Endothelial cell of umbilical vein (primary cell): Measurements from ENCODE around the gene BMP8B. TPM values are rescaled to one million over a fixed set of nuclear protein-coding genes. Genes with fewer than 3 reads are reported as not detected.

ENCODE experiments used
- BruUV-seq: library from RNA; stranded (reverse); fragments of 400-500 nt; replicated peaks from 2 replicates; lab custom pipeline; 2021; lab: Mats Ljungman, UMichigan
- CTCF ChIA-PET: fragments of 300-600, 350-600 bp; sonication (Branson Sonifier 250); formaldehyde crosslinking; loops from one replicate; lab custom pipeline; 2021; ENCODE audit warnings: antibody characterized with exemption, inconsistent platforms; lab: Charles Lee
- POLR2A ChIA-PET: fragments of 300-600, 350-600 bp; sonication (Branson Sonifier 250); formaldehyde crosslinking; loops from one replicate; lab custom pipeline; 2021; ENCODE audit warnings: antibody characterized with exemption, inconsistent platforms; lab: Charles Lee
- DNase-seq: peaks from one replicate; pipeline ENCODE4 v3.0.0-alpha.2; 2011; ENCODE audit warnings: low read depth, low spot score
- FAIRE-seq: peaks from 2 replicates; lab custom pipeline; 2011; peaks lifted over from hg19 to GRCh38; lab: Jason Lieb, UNC
- H2AFZ ChIP-seq: 2 replicates; pipeline ENCODE4 v1.6.0; 2012; ENCODE audit warnings: low read depth, low read length, control low read depth, inconsistent platforms
- H3K27ac ChIP-seq: 2 replicates; pipeline ENCODE4 v1.5.1; 2011; ENCODE audit warnings: low read depth, mild to moderate bottlenecking, control low read depth, low read length, moderate library complexity; ENCODE audit not compliant: insufficient read depth
- H3K27me3 ChIP-seq, 2 experiments: 2 replicates each; pipeline versions ENCODE4 v1.6.0 to v1.6.1; 2011; ENCODE audit warnings: low read length in 2 of 2, mixed read lengths in 1 of 2; ENCODE audit not compliant: control insufficient read depth in 2 of 2, insufficient read depth in 2 of 2
- H3K36me3 ChIP-seq, 2 experiments: 2 replicates in 1 of 2; 3 replicates in 1 of 2; pipeline ENCODE4 v1.5.1; 2011; ENCODE audit warnings: low read length in 2 of 2, mild to moderate bottlenecking in 1 of 2, moderate library complexity in 1 of 2; ENCODE audit not compliant: control insufficient read depth in 2 of 2, insufficient read depth in 2 of 2; ENCODE audit errors: extremely low read depth in 1 of 2
- H3K4me1 ChIP-seq: 3 replicates; pipeline ENCODE4 v1.5.1; 2011; ENCODE audit warnings: mild to moderate bottlenecking, low read length; ENCODE audit not compliant: control insufficient read depth, insufficient read depth; ENCODE audit errors: extremely low read depth
- H3K4me2 ChIP-seq: 2 replicates; pipeline ENCODE4 v1.6.1; 2011; ENCODE audit warnings: low read length, control low read depth, mixed read lengths; ENCODE audit not compliant: insufficient read depth
- H3K4me3 ChIP-seq, 3 experiments: fragments of 200-600 bp in 1 of 3; sonication (generic), shearing (Covaris generic) in 1 of 3; replicated peaks in 1 of 3; 2 replicates each; pipeline ENCODE4 v1.5.1; 2011 to 2016; ENCODE audit warnings: control low read depth in 3 of 3, low read length in 3 of 3, mild to moderate bottlenecking in 2 of 3, inconsistent platforms in 1 of 3, low read depth in 1 of 3, moderate library complexity in 1 of 3; ENCODE audit not compliant: insufficient read depth in 1 of 3
- H3K79me2 ChIP-seq: 2 replicates; pipeline ENCODE4 v1.6.0; 2012; ENCODE audit warnings: low read length, inconsistent platforms; ENCODE audit not compliant: control insufficient read depth, insufficient read depth
- H3K9ac ChIP-seq: replicated peaks from 2 replicates; pipeline ENCODE3; 2011; ENCODE audit warnings: low read length, control low read depth; ENCODE audit not compliant: insufficient read depth; ENCODE audit errors: extremely low read depth
- H3K9me1 ChIP-seq: replicated peaks from 3 replicates; pipeline ENCODE4 v1.6.0; 2011; ENCODE audit warnings: mild to moderate bottlenecking, low read length; ENCODE audit not compliant: control insufficient read depth, insufficient read depth; ENCODE audit errors: extremely low read depth
- H3K9me3 ChIP-seq: replicated peaks from 2 replicates; pipeline ENCODE4 v1.5.1; 2012; ENCODE audit warnings: low read length, inconsistent platforms; ENCODE audit not compliant: control insufficient read depth, insufficient read depth
- H4K20me1 ChIP-seq: replicated peaks from 2 replicates; pipeline ENCODE3; 2011; ENCODE audit warnings: mild to moderate bottlenecking, low read length; ENCODE audit not compliant: control insufficient read depth, insufficient read depth; ENCODE audit errors: extremely low read depth
- CTCF ChIP-seq, 2 donors: IDR thresholded peaks; 1 replicate in 1 of 2; 2 replicates in 1 of 2; pipeline ENCODE4 v1.5.1; 2011; ENCODE audit warnings: low read length in 2 of 2, mild to moderate bottlenecking in 2 of 2, moderate library complexity in 2 of 2, control low read depth in 1 of 2, inconsistent platforms in 1 of 2, low read depth in 1 of 2; ENCODE audit not compliant: insufficient read depth in 1 of 2; ENCODE audit errors: extremely low read depth in 1 of 2
- EZH2 ChIP-seq: IDR thresholded peaks from 2 replicates; pipeline ENCODE4 v1.6.1; 2012; ENCODE audit warnings: borderline replicate concordance, low read depth, mild to moderate bottlenecking, moderate library complexity, low read length, inconsistent platforms; ENCODE audit not compliant: severe bottlenecking
- FOS ChIP-seq: IDR thresholded peaks from 2 replicates; pipeline ENCODE4 v1.6.1; 2011; ENCODE audit warnings: mild to moderate bottlenecking, low read length, moderate library complexity, borderline replicate concordance; ENCODE audit not compliant: insufficient read depth
- GATA2 ChIP-seq: IDR thresholded peaks from 2 replicates; pipeline ENCODE4 v1.7.0; 2011; ENCODE audit warnings: low read depth, mild to moderate bottlenecking, moderate library complexity, mixed read lengths, low read length; ENCODE audit not compliant: insufficient read length, insufficient read depth
- JUN ChIP-seq: IDR thresholded peaks from 2 replicates; pipeline ENCODE4 v1.6.1; 2011; ENCODE audit warnings: borderline replicate concordance, low read depth; ENCODE audit not compliant: insufficient read length, insufficient read depth
- MAX ChIP-seq: IDR thresholded peaks from 2 replicates; pipeline ENCODE4 v1.6.1; 2011; ENCODE audit not compliant: insufficient read depth, insufficient read length
- MYC ChIP-seq: IDR thresholded peaks from one replicate; pipeline ENCODE4 v1.6.1; 2011; ENCODE audit warnings: mild to moderate bottlenecking, low read depth, low read length
- POLR2A ChIP-seq: IDR thresholded peaks from 2 replicates; pipeline ENCODE4 v1.6.1; 2012; ENCODE audit warnings: low read depth, mild to moderate bottlenecking, control low read depth, low read length
- POLR2AphosphoS5 ChIP-seq: IDR thresholded peaks from 2 replicates; pipeline ENCODE4 v1.6.1; 2012; ENCODE audit warnings: low read depth, mild to moderate bottlenecking, control low read depth, low read length, moderate library complexity; ENCODE audit not compliant: insufficient read depth
- dilution Hi-C: fragments of 300-500 bp; cut with MboI; formaldehyde crosslinking; loops from one replicate; pipeline ENCODE4 v1.15.0; 2019; ENCODE audit warnings: low sequenced_read_pairs; ENCODE audit not compliant: extremely low pct_ligation_motif_present
- intact Hi-C: fragments of 100-400 bp; cut with micrococcal nuclease; formaldehyde crosslinking; loops from one replicate; pipeline ENCODE4 v1.10.0; 2022
- polyA plus RNA-seq, 4 experiments: library from polyadenylated mRNA; depleted of rRNA in 3 of 4; stranded (reverse) in 3 of 4; unstranded in 1 of 4; fragments of >200 nt; gene quantifications; 2 replicates each; pipeline versions ENCODE4 v1.2.1 to v1.2.3, GENCODE V29; 2011 to 2012; ENCODE audit warnings: missing spikeins in 1 of 4
- total RNA-seq: library from RNA; stranded (reverse); gene quantifications from 2 replicates; pipeline ENCODE4 v1.2.3, GENCODE V29; 2021

BMP8B gene
- total and polyA plus RNA-seq, 2 donors (not counting 3 experiments of a cell fraction or from before 2014, with no cell fraction given), result 0.07 TPM; not detected in 1

- Histone ChIP-seq H3K27ac (no peak overlapping the region), H3K4me2 (no peak overlapping the region), H3K4me1 (no peaks in the 10 kb centered on the region), H3K9ac (no peak overlapping the region), H3K79me2 (no peaks in the 10 kb centered on the region), H3K9me3 (no peaks in the 10 kb centered on the region), H4K20me1 (no peaks in the 10 kb centered on the region), H3K4me3 (no peak overlapping the region), H3K9me1 (no peaks in the 10 kb centered on the region), H2AFZ (no peak overlapping the region), H3K27me3 (peaks cover 0 to 3% of the 10 kb centered on the region in 2 experiments), H3K36me3 (no peaks in the 10 kb centered on the region)
- intact Hi-C loops (no loop called here), dilution Hi-C loops (no loop called here)
- FAIRE-seq (no peak), DNase-seq (no peak)
- no TSS peak for BruUV-seq
- ChIA-PET POLR2A (no interaction called here), CTCF (no interaction called here)
- TF ChIP-seq CTCF (IDR thresholded peaks at IDR 0.05; ENCODE audit: extremely low read depth in 1 of 2, insufficient read depth in 1 of 2, low read depth in 1 of 2, low read length in 2 of 2), result no peak
- TF ChIP-seq MYC, result no peak
- no peak for TF ChIP-seq EZH2
- TF ChIP-seq JUN, result no peak
- TF ChIP-seq POLR2A, result no peak
- TF ChIP-seq FOS, result no peak
- no peak for TF ChIP-seq GATA2
- no peak for TF ChIP-seq MAX
- TF ChIP-seq POLR2AphosphoS5, result no peak
These were observed 11.8 kb downstream of the BMP8B start for GRCh38 chr1:39776886-39777285.
